T-helper 1 cell treated with Interleukin-12 subunit alpha and Interleukin-12 subunit beta and Interleukin-4 antibody, amounts not matched to agents 30 μg/mL and 1 μg/mL, for 36 hours (primary cell): ENCODE results near the gene MATN4.

ENCODE experiments used
- H3K27ac Mint-ChIP-seq: one replicate; pipeline ENCODE4 v1.8.0; 2021; ENCODE audit warnings: mild to moderate bottlenecking, mixed read lengths
- H3K27me3 Mint-ChIP-seq: one replicate; pipeline ENCODE4 v1.8.0; 2021; ENCODE audit warnings: low read depth, mixed read lengths
- H3K36me3 Mint-ChIP-seq: one replicate; pipeline ENCODE4 v1.8.0; 2021; ENCODE audit warnings: low read depth, mixed read lengths
- H3K4me1 Mint-ChIP-seq: one replicate; pipeline ENCODE4 v1.8.0; 2021; ENCODE audit warnings: low read depth, mixed read lengths
- H3K4me3 Mint-ChIP-seq: one replicate; pipeline ENCODE4 v1.8.0; 2021; ENCODE audit warnings: mild to moderate bottlenecking, moderate library complexity, mixed read lengths
- H3K9me3 Mint-ChIP-seq: one replicate; pipeline ENCODE4 v1.8.0; 2021; ENCODE audit warnings: mixed read lengths

MATN4 gene

GRCh38 chr20:45344168-45344860 lies 36.2 kb upstream of the MATN4 start:
- peak overlapping the region; percentile 48 for H3K4me3 Mint-ChIP-seq
- H3K27me3 Mint-ChIP-seq, result no peaks in the 10 kb centered on the region
- H3K4me1 Mint-ChIP-seq, result peaks cover 61% of the 10 kb centered on the region
- peak overlapping the region; percentile 45 for H3K27ac Mint-ChIP-seq
- H3K9me3 Mint-ChIP-seq, result no peaks in the 10 kb centered on the region
- peaks cover 12% of the 10 kb centered on the region for H3K36me3 Mint-ChIP-seq

- Mint-ChIP-seq H3K27ac (no peak overlapping the region), H3K36me3 (peaks cover 12% of the 10 kb centered on the region), H3K4me3 (no peak overlapping the region), H3K4me1 (peaks cover 60% of the 10 kb centered on the region), H3K27me3 (no peaks in the 10 kb centered on the region), H3K9me3 (no peaks in the 10 kb centered on the region)
Observed at GRCh38 chr20:45343532-45344167, 35.6 kb upstream of the MATN4 start.

- Mint-ChIP-seq H3K4me3 (peak overlapping the region; percentile 25), H3K27ac (peak overlapping the region; percentile 57), H3K9me3 (no peaks in the 10 kb centered on the region), H3K36me3 (peaks cover 12% of the 10 kb centered on the region), H3K4me1 (peaks cover 58% of the 10 kb centered on the region), H3K27me3 (no peaks in the 10 kb centered on the region)
Observed at GRCh38 chr20:45342855-45343531, 34.9 kb upstream of the MATN4 start.

GRCh38 chr20:45341939-45342854 lies 34.1 kb upstream of the MATN4 start:
- Mint-ChIP-seq H3K9me3 (no peaks in the 10 kb centered on the region), H3K4me1 (peaks cover 54% of the 10 kb centered on the region), H3K4me3 (no peak overlapping the region), H3K36me3 (peaks cover 9% of the 10 kb centered on the region), H3K27me3 (no peaks in the 10 kb centered on the region), H3K27ac (no peak overlapping the region)

- H3K27me3 Mint-ChIP-seq, result no peaks in the 10 kb centered on the region
- no peak overlapping the region for H3K4me3 Mint-ChIP-seq
- peaks cover 47% of the 10 kb centered on the region for H3K4me1 Mint-ChIP-seq
- no peaks in the 10 kb centered on the region for H3K9me3 Mint-ChIP-seq
- H3K36me3 Mint-ChIP-seq, result peaks cover 9% of the 10 kb centered on the region
- no peak overlapping the region for H3K27ac Mint-ChIP-seq
Observed at GRCh38 chr20:45341579-45341938, 33.5 kb upstream of the MATN4 start.

GRCh38 chr20:45340951-45341350 lies 32.9 kb upstream of the MATN4 start:
- Mint-ChIP-seq H3K4me1 (peaks cover 41% of the 10 kb centered on the region), H3K27me3 (no peaks in the 10 kb centered on the region)

GRCh38 chr20:45340236-45340847 lies 32.2 kb upstream of the MATN4 start:
- Mint-ChIP-seq H3K9me3 (no peaks in the 10 kb centered on the region), H3K4me3 (no peak overlapping the region), H3K27me3 (no peaks in the 10 kb centered on the region), H3K27ac (no peak overlapping the region), H3K36me3 (peaks cover 14% of the 10 kb centered on the region), H3K4me1 (peaks cover 38% of the 10 kb centered on the region)

More at GRCh38 chr20:45340951-45341350, 32.9 kb upstream of the MATN4 start:
- Mint-ChIP-seq H3K27ac (no peak overlapping the region), H3K36me3 (peaks cover 10% of the 10 kb centered on the region), H3K9me3 (no peaks in the 10 kb centered on the region), H3K4me3 (no peak overlapping the region)

- H3K36me3 Mint-ChIP-seq, result peaks cover 14% of the 10 kb centered on the region
- no peaks in the 10 kb centered on the region for H3K9me3 Mint-ChIP-seq
- no peak overlapping the region for H3K27ac Mint-ChIP-seq
- peaks cover 33% of the 10 kb centered on the region for H3K4me1 Mint-ChIP-seq
- H3K27me3 Mint-ChIP-seq, result no peaks in the 10 kb centered on the region
- no peak overlapping the region for H3K4me3 Mint-ChIP-seq
Observed at GRCh38 chr20:45339799-45340198, 31.7 kb upstream of the MATN4 start.

- Mint-ChIP-seq H3K4me3 (no peak overlapping the region), H3K27ac (no peak overlapping the region), H3K27me3 (no peaks in the 10 kb centered on the region), H3K36me3 (peaks cover 12% of the 10 kb centered on the region), H3K9me3 (no peaks in the 10 kb centered on the region), H3K4me1 (peaks cover 27% of the 10 kb centered on the region)
Observed at GRCh38 chr20:45339084-45339483, 31.0 kb upstream of the MATN4 start.

- Mint-ChIP-seq H3K4me1 (peaks cover 23% of the 10 kb centered on the region), H3K27ac (no peak overlapping the region), H3K9me3 (no peaks in the 10 kb centered on the region), H3K36me3 (peaks cover 13% of the 10 kb centered on the region), H3K4me3 (no peak overlapping the region), H3K27me3 (no peaks in the 10 kb centered on the region)
Observed at GRCh38 chr20:45338121-45339030, 30.3 kb upstream of the MATN4 start.

GRCh38 chr20:45337367-45338120 lies 29.4 kb upstream of the MATN4 start:
- no peak overlapping the region for H3K4me3 Mint-ChIP-seq
- peaks cover 17% of the 10 kb centered on the region for H3K36me3 Mint-ChIP-seq
- H3K9me3 Mint-ChIP-seq, result no peaks in the 10 kb centered on the region
- no peaks in the 10 kb centered on the region for H3K27me3 Mint-ChIP-seq
- no peak overlapping the region for H3K27ac Mint-ChIP-seq
- H3K4me1 Mint-ChIP-seq, result peaks cover 14% of the 10 kb centered on the region

- no peak overlapping the region for H3K27ac Mint-ChIP-seq
- peaks cover 12% of the 10 kb centered on the region for H3K4me1 Mint-ChIP-seq
- H3K27me3 Mint-ChIP-seq, result no peaks in the 10 kb centered on the region
- no peak overlapping the region for H3K4me3 Mint-ChIP-seq
- no peaks in the 10 kb centered on the region for H3K9me3 Mint-ChIP-seq
- H3K36me3 Mint-ChIP-seq, result peaks cover 17% of the 10 kb centered on the region
Observed at GRCh38 chr20:45336530-45337366, 28.6 kb upstream of the MATN4 start.
